Lower lobe of right lung (tissue), 2 donors: ENCODE measurements around the gene UBE4A. TPM values are rescaled to one million over a fixed set of nuclear protein-coding genes. Genes with fewer than 3 reads are reported as not detected.

ENCODE experiments used
- ATAC-seq, 2 donors: fragments of 200-7000 bp; cut with Tn5 transposase; one replicate each; pipeline ENCODE4 v1.9.1; 2020 to 2022; ENCODE audit warnings: mild to moderate bottlenecking in 2 of 2, moderate library complexity in 2 of 2
- DNase-seq: peaks from one replicate; pipeline ENCODE4 v3.0.0-alpha.2; 2020
- H3K27ac ChIP-seq: fragments of 200-600 bp; one replicate; pipeline ENCODE4 v1.8.0; 2022
- H3K27me3 ChIP-seq: fragments of 200-600 bp; one replicate; pipeline ENCODE4 v1.8.0; 2022; ENCODE audit warnings: low read depth
- H3K36me3 ChIP-seq: fragments of 200-600 bp; one replicate; pipeline ENCODE4 v1.8.0; 2022; ENCODE audit warnings: mild to moderate bottlenecking
- H3K4me1 ChIP-seq: fragments of 200-600 bp; one replicate; pipeline ENCODE4 v1.8.0; 2022
- H3K4me3 ChIP-seq: fragments of 200-600 bp; one replicate; pipeline ENCODE4 v1.8.0; 2022; ENCODE audit warnings: mild to moderate bottlenecking
- H3K9me3 ChIP-seq: fragments of 200-600 bp; one replicate; pipeline ENCODE4 v1.8.0; 2022
- intact Hi-C: fragments of 100-400 bp; cut with DNase I; formaldehyde crosslinking; loops from one replicate; pipeline ENCODE4 v1.11.0; 2022
- long read RNA-seq: library from polyadenylated mRNA; unstranded; transcript quantifications from one replicate; pipeline ENCODE4 v2.0.0, GENCODE V29; 2021
- total RNA-seq: library from RNA; stranded (reverse); fragmentation: NEBNext Ultra II Directional; extraction: Animal tissue kit (Norgen Biotek cat#: 25700); gene quantifications from one replicate; pipeline ENCODE4 v1.2.1, GENCODE V29; 2021
- TF ChIP-seq, protein P1 (sequence below): fragments of 200-600 bp; IDR thresholded peaks from one replicate; pipeline ENCODE4 v1.8.0; 2022; ENCODE audit warnings: antibody characterized with exemption, mild to moderate bottlenecking
- donor health status: DM: no; HTN: yes; CAD: no; lungs with severe emphysema.

UBE4A gene
- 40.8 TPM for total RNA-seq
- long read RNA-seq, full-length matches to known transcripts = 7 of 24 reads
- long read RNA-seq, partial matches to known transcripts = 8 of 24 reads
- long read RNA-seq, other reads (novel, unspliced or antisense) = 9 of 24 reads

DNA sequence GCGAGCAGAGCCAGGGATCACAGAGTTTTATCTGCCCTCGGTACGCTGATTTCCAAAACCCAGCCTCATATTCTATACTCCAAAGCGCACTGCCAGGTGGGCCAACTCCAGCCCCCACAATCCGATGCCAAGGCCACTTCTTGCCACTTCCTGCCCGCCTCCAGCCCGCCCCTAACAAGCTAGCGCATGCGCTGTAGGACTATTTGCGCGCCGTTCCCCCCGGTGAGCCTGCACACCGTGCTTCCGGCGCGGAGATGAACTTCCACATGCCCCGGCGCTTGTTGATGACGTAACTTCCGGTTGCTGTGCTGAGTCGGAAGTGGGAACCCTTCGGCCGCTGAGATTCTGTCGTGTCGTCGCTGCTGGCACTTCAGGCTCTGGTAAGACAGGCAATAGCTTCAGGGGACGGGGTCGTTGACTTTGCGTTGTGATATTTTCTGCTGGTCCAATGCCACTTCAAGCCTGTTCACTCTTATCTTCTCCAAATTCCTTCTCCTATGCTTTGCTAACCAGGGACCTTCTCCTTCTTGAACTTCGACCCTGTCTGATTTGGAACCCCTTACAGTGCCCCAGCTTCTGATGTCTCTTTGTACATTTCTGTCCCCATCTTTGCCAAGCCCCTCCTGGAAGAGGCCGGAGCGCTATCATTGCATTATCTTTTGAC lies at the start of gene UBE4A:
UBE4A (plus strand) TSS at position 306 of the 664 bp plus-strand sequence. CDS start 5,481 bp downstream, outside the sequence.
- Histone ChIP-seq H3K9me3 (no peaks in the 10 kb centered on the region), H3K4me1 (peaks cover 25% of the 10 kb centered on the region), H3K4me3 (peak within 1 kb of the TSS; percentile 85), H3K27ac (peak within 1 kb of the TSS; percentile 74), H3K36me3 (peaks cover 19% of the 10 kb centered on the region), H3K27me3 (no peaks in the 10 kb centered on the region)
- peak; percentile 97 to 99 for ATAC-seq
- peak; percentile 97 for DNase-seq
- intact Hi-C loops = no loop called here
- TF ChIP-seq, protein P1, sequence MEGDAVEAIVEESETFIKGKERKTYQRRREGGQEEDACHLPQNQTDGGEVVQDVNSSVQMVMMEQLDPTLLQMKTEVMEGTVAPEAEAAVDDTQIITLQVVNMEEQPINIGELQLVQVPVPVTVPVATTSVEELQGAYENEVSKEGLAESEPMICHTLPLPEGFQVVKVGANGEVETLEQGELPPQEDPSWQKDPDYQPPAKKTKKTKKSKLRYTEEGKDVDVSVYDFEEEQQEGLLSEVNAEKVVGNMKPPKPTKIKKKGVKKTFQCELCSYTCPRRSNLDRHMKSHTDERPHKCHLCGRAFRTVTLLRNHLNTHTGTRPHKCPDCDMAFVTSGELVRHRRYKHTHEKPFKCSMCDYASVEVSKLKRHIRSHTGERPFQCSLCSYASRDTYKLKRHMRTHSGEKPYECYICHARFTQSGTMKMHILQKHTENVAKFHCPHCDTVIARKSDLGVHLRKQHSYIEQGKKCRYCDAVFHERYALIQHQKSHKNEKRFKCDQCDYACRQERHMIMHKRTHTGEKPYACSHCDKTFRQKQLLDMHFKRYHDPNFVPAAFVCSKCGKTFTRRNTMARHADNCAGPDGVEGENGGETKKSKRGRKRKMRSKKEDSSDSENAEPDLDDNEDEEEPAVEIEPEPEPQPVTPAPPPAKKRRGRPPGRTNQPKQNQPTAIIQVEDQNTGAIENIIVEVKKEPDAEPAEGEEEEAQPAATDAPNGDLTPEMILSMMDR = no peak

GRCh38 chr11:118310271-118310670 lies 49.1 kb upstream of the UBE4A start:
- Histone ChIP-seq H3K36me3 (no peaks in the 10 kb centered on the region), H3K9me3 (no peaks in the 10 kb centered on the region), H3K27ac (no peak overlapping the region), H3K4me1 (peaks cover 2% of the 10 kb centered on the region), H3K27me3 (no peaks in the 10 kb centered on the region), H3K4me3 (no peak overlapping the region)
- TF ChIP-seq, protein P1 = no peak
- intact Hi-C loops = no loop called here
- ATAC-seq = no peak
- no peak for DNase-seq

DNA sequence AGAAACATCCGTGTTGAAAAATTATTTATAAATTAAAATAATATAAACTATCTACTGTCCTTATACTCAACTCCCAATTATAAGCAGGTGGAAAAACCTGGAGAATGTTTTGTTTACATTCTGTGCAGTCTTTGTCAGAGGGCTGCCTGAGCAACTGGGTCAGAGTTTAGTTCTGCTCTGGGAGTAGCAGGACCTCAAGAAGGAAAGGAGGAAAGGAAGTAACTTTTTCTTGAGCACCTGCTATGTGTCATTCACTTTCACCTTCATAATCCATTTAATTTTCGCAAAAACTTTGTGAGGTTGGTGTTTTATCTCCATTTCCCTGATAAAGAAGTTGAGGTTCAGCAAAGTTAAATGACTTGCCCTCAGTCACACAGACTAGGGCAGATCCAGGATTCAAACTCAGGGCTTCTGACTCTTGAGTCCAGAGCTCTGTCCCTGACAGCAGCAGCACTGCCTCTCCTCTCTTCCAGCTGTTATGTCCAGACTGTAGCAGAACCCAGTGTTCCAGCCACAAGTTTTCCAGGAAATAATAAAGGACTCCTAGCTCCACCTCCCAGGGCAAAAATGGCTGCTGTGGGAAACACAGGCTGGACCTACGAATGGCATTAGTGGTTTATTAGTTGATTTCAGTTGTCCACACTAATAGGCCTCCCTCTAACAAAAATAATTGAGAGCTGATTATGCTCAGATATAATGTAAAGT lies 48.5 kb upstream of the UBE4A start:
- DNase-seq (no peak), ATAC-seq (no peak)
- Histone ChIP-seq H3K36me3 (no peaks in the 10 kb centered on the region), H3K9me3 (no peaks in the 10 kb centered on the region), H3K4me3 (no peak overlapping the region), H3K27me3 (no peaks in the 10 kb centered on the region), H3K4me1 (peaks cover 8% of the 10 kb centered on the region), H3K27ac (no peak overlapping the region)
- TF ChIP-seq, protein P1 = no peak
- intact Hi-C loops = no loop called here

- Histone ChIP-seq H3K4me3 (no peak overlapping the region), H3K9me3 (no peaks in the 10 kb centered on the region), H3K36me3 (no peaks in the 10 kb centered on the region), H3K27me3 (no peaks in the 10 kb centered on the region), H3K4me1 (peaks cover 14% of the 10 kb centered on the region), H3K27ac (no peak overlapping the region)
- ATAC-seq (no peak), DNase-seq (no peak)
- intact Hi-C loops = no loop called here
- TF ChIP-seq, protein P1 = no peak
These were observed 47.9 kb upstream of the UBE4A start for GRCh38 chr11:118311518-118311917.

GRCh38 chr11:118312328-118312727 lies 47.1 kb upstream of the UBE4A start:
- intact Hi-C loops = no loop called here

More at GRCh38 chr11:118312328-118312727, 47.1 kb upstream of the UBE4A start:
- H3K27me3 ChIP-seq = no peaks in the 10 kb centered on the region
- TF ChIP-seq, protein P1 = no peak
- H3K4me3 ChIP-seq = no peak overlapping the region
- ATAC-seq (no peak), DNase-seq (no peak)
- H3K4me1 ChIP-seq = peaks cover 22% of the 10 kb centered on the region
- H3K9me3 ChIP-seq = no peaks in the 10 kb centered on the region
- H3K27ac ChIP-seq = no peak overlapping the region
- H3K36me3 ChIP-seq = no peaks in the 10 kb centered on the region
